ENCODE results near the gene PLAC8L1. TPM values are rescaled to one million over a fixed set of nuclear protein-coding genes. Genes with fewer than 3 reads are reported as not detected.

The PLAC8L1 gene
- total and polyA plus RNA-seq, 2 donors from 2014 or later: not detected

DNA sequence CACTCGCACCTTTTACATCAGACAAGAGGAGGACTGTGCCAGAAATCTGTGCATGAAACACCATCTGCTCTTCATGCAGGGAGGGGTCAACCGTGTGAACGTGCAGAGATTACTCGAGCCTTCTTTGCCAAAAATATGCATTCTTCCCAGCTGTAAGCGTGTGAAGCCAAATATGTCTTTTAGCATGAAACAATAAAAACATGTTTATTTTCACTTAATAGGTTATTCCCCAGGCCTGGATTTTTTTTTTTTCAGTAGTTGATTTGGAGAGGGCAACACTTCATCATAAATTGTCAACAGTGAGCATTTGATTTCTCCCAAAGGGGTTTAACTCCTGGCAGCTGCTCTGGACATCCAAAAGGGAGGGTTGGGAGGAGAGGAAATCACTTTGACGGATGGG is 23.8 kb downstream of the PLAC8L1 start:
- no peak overlapping the region for H3K4me3 ChIP-seq (ENCODE audit: low read length in 3 of 3)
- H3K27me3 ChIP-seq (ENCODE audit: control insufficient read depth, insufficient read depth, low read length): no peaks in the 10 kb centered on the region
- no peak overlapping the region for H3K9ac ChIP-seq (ENCODE audit: low read length in 3 of 3)
- FAIRE-seq (no peak), DNase-seq (peak in 3 of 5 donors; percentile 38 to 83 (median 64))
- no peaks in the 10 kb centered on the region for H3K36me3 ChIP-seq (ENCODE audit: control insufficient read depth in 2 of 3, insufficient read depth in 3 of 3, low read length in 3 of 3)
- intact Hi-C loops (cut with DNase I): no loop called here
- no peaks in the 10 kb centered on the region for H3K4me1 ChIP-seq (ENCODE audit: control insufficient read depth in 2 of 3, insufficient read depth in 2 of 3, low read depth in 1 of 3, low read length in 3 of 3)
- H3K9me3 ChIP-seq (ENCODE audit: control insufficient read depth in 2 of 3, insufficient read depth in 1 of 3, low read length in 3 of 3): no peaks in the 10 kb centered on the region
- TF ChIP-seq, protein P1, sequence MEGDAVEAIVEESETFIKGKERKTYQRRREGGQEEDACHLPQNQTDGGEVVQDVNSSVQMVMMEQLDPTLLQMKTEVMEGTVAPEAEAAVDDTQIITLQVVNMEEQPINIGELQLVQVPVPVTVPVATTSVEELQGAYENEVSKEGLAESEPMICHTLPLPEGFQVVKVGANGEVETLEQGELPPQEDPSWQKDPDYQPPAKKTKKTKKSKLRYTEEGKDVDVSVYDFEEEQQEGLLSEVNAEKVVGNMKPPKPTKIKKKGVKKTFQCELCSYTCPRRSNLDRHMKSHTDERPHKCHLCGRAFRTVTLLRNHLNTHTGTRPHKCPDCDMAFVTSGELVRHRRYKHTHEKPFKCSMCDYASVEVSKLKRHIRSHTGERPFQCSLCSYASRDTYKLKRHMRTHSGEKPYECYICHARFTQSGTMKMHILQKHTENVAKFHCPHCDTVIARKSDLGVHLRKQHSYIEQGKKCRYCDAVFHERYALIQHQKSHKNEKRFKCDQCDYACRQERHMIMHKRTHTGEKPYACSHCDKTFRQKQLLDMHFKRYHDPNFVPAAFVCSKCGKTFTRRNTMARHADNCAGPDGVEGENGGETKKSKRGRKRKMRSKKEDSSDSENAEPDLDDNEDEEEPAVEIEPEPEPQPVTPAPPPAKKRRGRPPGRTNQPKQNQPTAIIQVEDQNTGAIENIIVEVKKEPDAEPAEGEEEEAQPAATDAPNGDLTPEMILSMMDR (IDR thresholded peaks at IDR 0.05; ENCODE audit: borderline replicate concordance, extremely low read depth, insufficient read depth): no peak
- H3K27ac ChIP-seq (ENCODE audit: low read depth in 2 of 2, low read length in 2 of 2): no peak overlapping the region

DNA sequence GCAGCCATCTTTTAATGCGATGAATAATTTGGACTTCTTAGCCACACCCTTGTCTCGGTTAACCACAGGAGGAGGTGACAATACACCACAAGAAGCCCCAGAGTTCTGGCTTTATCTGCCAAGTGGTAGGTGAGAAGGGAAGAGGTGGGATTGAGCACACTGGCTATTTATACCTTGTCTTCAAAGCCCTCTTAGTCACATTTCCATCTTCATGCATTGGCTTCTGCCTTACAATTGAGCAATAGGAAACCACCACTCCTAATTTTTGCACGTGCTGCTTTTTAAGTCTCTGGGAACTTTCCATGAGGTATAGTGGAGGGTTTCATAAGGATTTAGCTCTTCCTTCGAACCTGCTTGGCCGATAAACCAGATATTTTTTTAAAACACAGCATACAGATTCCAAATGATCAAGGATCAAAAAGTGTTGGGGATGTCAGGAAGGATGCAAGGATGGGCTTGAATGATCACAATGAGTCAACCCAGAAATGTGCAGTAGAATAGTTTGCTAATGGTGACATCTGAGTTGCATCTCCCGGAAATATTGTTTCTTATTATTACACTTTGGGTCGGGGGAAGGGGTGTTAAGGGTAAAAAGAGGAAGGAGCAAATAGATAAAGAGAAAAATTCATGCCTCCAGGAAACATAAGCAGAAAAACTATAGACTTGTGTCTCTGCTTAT is 25.5 kb downstream of the PLAC8L1 start:
- Histone ChIP-seq H3K27me3 (ENCODE audit: control insufficient read depth, insufficient read depth, low read length) (no peaks in the 10 kb centered on the region), H3K4me1 (ENCODE audit: control insufficient read depth in 2 of 3, insufficient read depth in 2 of 3, low read depth in 1 of 3, low read length in 3 of 3) (no peaks in the 10 kb centered on the region), H3K9me3 (ENCODE audit: control insufficient read depth in 2 of 3, insufficient read depth in 1 of 3, low read length in 3 of 3) (no peaks in the 10 kb centered on the region), H3K36me3 (ENCODE audit: control insufficient read depth in 2 of 3, insufficient read depth in 3 of 3, low read length in 3 of 3) (no peaks in the 10 kb centered on the region), H3K27ac (ENCODE audit: low read depth in 2 of 2, low read length in 2 of 2) (no peak overlapping the region), H3K4me3 (ENCODE audit: low read length in 3 of 3) (no peak overlapping the region), H3K9ac (ENCODE audit: low read length in 3 of 3) (no peak overlapping the region)
- TF ChIP-seq, protein P1 (IDR thresholded peaks at IDR 0.05; ENCODE audit: borderline replicate concordance, extremely low read depth, insufficient read depth): no peak
- no peak for FAIRE-seq
- DNase-seq: no peak
- intact Hi-C loops (cut with DNase I): no loop called here

DNA sequence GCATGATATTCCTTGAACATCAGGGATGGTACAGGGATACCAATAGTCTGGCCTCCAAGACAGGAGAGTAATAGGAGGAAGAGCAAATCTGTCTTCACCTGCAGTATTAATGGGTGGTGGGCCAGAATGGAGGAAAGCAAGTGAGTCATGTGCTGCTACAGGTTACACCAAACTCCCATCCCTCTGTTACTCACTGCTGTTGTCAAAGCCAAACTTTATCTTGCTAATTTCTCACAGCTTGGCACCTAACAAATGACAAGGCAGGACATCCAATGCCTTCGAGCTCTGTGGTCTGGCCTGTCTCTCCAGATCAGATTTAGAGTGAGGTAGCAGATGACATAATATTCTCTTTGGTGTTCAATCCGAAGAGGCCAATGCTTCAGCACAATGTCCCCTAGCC is 26.8 kb downstream of the PLAC8L1 start:
- DNase-seq (no peak), FAIRE-seq (no peak)
- intact Hi-C loops (cut with DNase I): no loop called here
- Histone ChIP-seq H3K27ac (ENCODE audit: low read depth in 2 of 2, low read length in 2 of 2) (no peak overlapping the region), H3K9me3 (ENCODE audit: control insufficient read depth in 2 of 3, insufficient read depth in 1 of 3, low read length in 3 of 3) (no peaks in the 10 kb centered on the region), H3K27me3 (ENCODE audit: control insufficient read depth, insufficient read depth, low read length) (no peaks in the 10 kb centered on the region), H3K4me3 (ENCODE audit: low read length in 3 of 3) (no peak overlapping the region), H3K4me1 (ENCODE audit: control insufficient read depth in 2 of 3, insufficient read depth in 2 of 3, low read depth in 1 of 3, low read length in 3 of 3) (no peaks in the 10 kb centered on the region), H3K9ac (ENCODE audit: low read length in 3 of 3) (no peak overlapping the region), H3K36me3 (ENCODE audit: control insufficient read depth in 2 of 3, insufficient read depth in 3 of 3, low read length in 3 of 3) (no peaks in the 10 kb centered on the region)
- TF ChIP-seq, protein P1 (IDR thresholded peaks at IDR 0.05; ENCODE audit: borderline replicate concordance, extremely low read depth, insufficient read depth): no peak

- intact Hi-C loops (cut with DNase I): no loop called here
- H3K4me1 ChIP-seq (ENCODE audit: control insufficient read depth in 2 of 3, insufficient read depth in 2 of 3, low read depth in 1 of 3, low read length in 3 of 3): no peaks in the 10 kb centered on the region
- H3K27ac ChIP-seq (ENCODE audit: low read depth in 2 of 2, low read length in 2 of 2): no peak overlapping the region
- no peaks in the 10 kb centered on the region for H3K9me3 ChIP-seq (ENCODE audit: control insufficient read depth in 2 of 3, insufficient read depth in 1 of 3, low read length in 3 of 3)
- TF ChIP-seq, protein P1 (IDR thresholded peaks at IDR 0.05; ENCODE audit: borderline replicate concordance, extremely low read depth, insufficient read depth): no peak
- H3K27me3 ChIP-seq (ENCODE audit: control insufficient read depth, insufficient read depth, low read length): no peaks in the 10 kb centered on the region
- no peak overlapping the region for H3K4me3 ChIP-seq (ENCODE audit: low read length in 3 of 3)
- no peak for FAIRE-seq
- DNase-seq: no peak
- H3K36me3 ChIP-seq (ENCODE audit: control insufficient read depth in 2 of 3, insufficient read depth in 3 of 3, low read length in 3 of 3): no peaks in the 10 kb centered on the region
- no peak overlapping the region for H3K9ac ChIP-seq (ENCODE audit: low read length in 3 of 3)
Measured at GRCh38 chr5:146076455-146076854, 28.9 kb downstream of the PLAC8L1 start.
